WERI-Rb-1 (cell line): ENCODE measurements around the gene TUBA4B.

Experiments used
- DNase-seq: peaks from one replicate; pipeline ENCODE4 v3.0.0-alpha.2; 2020
- H3K27ac ChIP-seq: fragments of 250-450 bp; sonication (Bioruptor Pico); 2 replicates; pipeline ENCODE4 v1.5.1; 2020; ENCODE audit warnings: mild to moderate bottlenecking, moderate library complexity
- H3K27me3 ChIP-seq: fragments of 250-450 bp; sonication (Bioruptor Pico); 2 replicates; pipeline ENCODE4 v1.5.1; 2021; ENCODE audit warnings: mild to moderate bottlenecking, low read depth, moderate library complexity; ENCODE audit not compliant: insufficient read depth, severe bottlenecking
- H3K36me3 ChIP-seq: fragments of 250-450 bp; sonication (Bioruptor Pico); 2 replicates; pipeline ENCODE4 v1.5.1; 2020; ENCODE audit warnings: mild to moderate bottlenecking, moderate library complexity
- H3K4me3 ChIP-seq: 2 replicates; pipeline ENCODE4 v1.5.1; 2011; ENCODE audit warnings: low read depth, mild to moderate bottlenecking, control low read depth, low read length
- H3K9me3 ChIP-seq: fragments of 250-450 bp; sonication (Bioruptor Pico); 2 replicates; pipeline ENCODE4 v1.5.1; 2021; ENCODE audit warnings: mild to moderate bottlenecking, moderate library complexity; ENCODE audit not compliant: severe bottlenecking
- TF ChIP-seq, protein P1 (sequence below): IDR thresholded peaks from 2 replicates; pipeline ENCODE4 v1.5.1; 2011; ENCODE audit warnings: low read depth, mild to moderate bottlenecking, control low read depth, inconsistent platforms, low read length

TUBA4B gene

DNA sequence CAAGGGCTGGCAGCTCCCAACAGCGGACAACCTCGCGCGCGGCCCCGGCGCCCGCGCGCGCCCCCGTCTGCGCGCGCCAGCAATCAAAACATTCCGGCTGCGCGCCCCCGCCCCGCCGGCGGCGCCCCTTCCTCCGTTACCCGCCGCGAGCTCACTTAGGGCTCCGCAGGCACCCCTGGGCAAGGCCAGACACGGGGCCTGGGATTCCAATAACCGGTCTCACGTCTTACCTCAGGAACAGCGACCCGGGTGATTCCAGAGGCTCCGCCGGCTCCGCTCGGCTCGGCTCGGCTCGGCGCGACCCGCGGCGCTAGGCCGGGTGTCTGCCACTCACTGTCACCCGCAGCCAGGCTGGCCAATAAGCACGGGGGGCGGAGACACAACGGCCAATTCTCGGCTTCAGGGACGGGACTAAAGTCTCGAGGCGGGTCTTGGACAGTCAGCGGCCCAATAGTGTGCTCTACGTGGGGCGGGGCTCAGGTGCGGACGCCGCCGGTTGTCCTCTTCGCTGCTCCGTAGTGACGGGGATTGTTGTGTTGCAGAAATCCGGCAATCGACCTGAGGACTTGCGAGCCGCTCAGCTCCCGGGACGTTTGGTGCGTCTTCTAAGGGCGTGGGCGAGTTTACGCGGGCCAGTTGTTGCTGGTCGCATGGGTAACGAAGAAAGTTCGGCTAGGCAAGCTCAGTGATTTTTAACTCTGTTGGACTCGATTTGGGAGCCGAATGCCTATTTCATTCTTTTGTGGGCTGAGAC, 23.6 kb upstream of the TUBA4B start, which contains the start of the genes ANKZF1 and ATG9A:
Gene ANKZF1, plus strand, starts transcription at position 502 of the 754 bp plus-strand sequence. CDS start 452 bp downstream, outside the sequence.
Gene ATG9A, minus strand, starts transcription at position 332 of the 754 bp plus-strand sequence. CDS start 1,612 bp downstream, outside the sequence.
- DNase-seq = peak; percentile 99
- Histone ChIP-seq H3K27ac (peak within 1 kb of the TSS; percentile 95), H3K27me3 (no peaks in the 10 kb centered on the region), H3K36me3 (peaks cover 72% of the 10 kb centered on the region), H3K4me3 (peak within 1 kb of the TSS; percentile 88), H3K9me3 (no peaks in the 10 kb centered on the region)
- TF ChIP-seq, protein P1, sequence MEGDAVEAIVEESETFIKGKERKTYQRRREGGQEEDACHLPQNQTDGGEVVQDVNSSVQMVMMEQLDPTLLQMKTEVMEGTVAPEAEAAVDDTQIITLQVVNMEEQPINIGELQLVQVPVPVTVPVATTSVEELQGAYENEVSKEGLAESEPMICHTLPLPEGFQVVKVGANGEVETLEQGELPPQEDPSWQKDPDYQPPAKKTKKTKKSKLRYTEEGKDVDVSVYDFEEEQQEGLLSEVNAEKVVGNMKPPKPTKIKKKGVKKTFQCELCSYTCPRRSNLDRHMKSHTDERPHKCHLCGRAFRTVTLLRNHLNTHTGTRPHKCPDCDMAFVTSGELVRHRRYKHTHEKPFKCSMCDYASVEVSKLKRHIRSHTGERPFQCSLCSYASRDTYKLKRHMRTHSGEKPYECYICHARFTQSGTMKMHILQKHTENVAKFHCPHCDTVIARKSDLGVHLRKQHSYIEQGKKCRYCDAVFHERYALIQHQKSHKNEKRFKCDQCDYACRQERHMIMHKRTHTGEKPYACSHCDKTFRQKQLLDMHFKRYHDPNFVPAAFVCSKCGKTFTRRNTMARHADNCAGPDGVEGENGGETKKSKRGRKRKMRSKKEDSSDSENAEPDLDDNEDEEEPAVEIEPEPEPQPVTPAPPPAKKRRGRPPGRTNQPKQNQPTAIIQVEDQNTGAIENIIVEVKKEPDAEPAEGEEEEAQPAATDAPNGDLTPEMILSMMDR = no peak

DNA sequence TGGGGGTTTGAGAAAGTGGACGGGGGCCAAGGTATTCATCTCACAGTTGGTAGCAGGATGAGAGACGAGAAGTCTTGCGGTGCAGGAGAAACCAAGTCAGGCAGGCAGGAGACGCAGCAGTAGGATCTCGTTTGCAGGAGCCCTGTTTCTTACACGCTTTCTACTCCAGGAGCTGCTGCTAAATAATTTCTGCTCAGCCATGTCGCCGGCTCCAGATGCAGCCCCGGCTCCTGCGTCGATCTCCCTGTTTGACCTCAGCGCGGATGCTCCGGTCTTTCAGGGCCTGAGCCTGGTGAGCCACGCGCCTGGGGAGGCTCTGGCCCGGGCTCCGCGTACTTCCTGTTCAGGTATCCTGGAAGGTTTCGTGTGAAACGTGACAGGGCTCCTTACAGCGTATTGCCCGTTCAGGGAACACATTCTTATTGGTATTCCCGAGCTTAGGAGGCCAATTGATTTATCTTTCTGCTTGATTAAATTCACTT, 22.9 kb upstream of the TUBA4B start:
- Histone ChIP-seq H3K27ac (peak overlapping the region; percentile 95), H3K9me3 (no peaks in the 10 kb centered on the region), H3K27me3 (no peaks in the 10 kb centered on the region), H3K36me3 (peaks cover 72% of the 10 kb centered on the region), H3K4me3 (peak overlapping the region; percentile 88)
- peak; percentile 43 for DNase-seq
- TF ChIP-seq, protein P1 = no peak

DNA sequence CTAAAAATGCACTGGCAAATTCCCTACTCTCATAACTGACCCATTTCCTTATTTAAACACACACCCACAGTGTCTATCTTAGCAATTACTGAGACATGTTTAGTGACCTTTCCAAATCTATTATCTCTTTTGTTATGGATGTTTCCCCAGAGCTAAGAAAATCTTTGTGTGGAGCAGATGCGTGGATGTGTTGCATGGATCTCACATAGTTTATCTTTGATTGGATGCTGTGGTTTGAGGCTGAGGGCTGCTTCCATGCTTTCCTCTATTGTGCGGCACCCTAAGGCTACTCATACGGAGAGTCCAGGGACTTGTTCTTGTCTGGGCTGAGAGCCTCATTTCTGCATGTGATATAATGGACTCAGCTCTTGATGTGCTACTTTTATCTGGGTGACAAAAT, 18.7 kb upstream of the TUBA4B start:
- DNase-seq = no peak
- Histone ChIP-seq H3K9me3 (no peaks in the 10 kb centered on the region), H3K27ac (no peak overlapping the region), H3K36me3 (peaks cover 68% of the 10 kb centered on the region), H3K27me3 (no peaks in the 10 kb centered on the region), H3K4me3 (no peak overlapping the region)
- TF ChIP-seq, protein P1 = no peak

DNA sequence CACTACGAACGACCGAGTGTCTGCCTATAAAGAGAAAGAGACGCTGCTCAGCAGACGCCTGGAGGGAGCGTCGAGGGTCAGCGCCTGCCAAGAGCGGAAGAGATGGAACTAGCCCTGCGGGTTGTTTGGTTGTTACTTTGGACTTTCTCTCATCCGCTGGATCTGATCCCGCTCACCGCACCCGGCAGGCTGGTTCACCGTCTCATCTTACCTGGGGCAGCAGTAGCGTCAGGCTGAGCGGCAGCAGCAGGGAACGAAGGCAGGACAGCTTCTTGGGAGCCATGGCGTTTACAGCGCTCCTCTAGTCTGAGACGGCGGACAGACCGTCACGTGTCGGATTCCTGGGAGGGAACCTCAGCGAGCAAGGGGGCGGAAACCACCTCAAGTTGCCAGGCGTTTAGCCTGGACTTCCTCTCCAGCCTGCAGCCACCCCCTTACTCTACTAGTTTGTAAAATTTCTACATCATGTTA, 9.7 kb upstream of the TUBA4B start:
- DNase-seq = no peak
- Histone ChIP-seq H3K9me3 (no peaks in the 10 kb centered on the region), H3K4me3 (no peak overlapping the region), H3K36me3 (peaks cover 16% of the 10 kb centered on the region), H3K27me3 (no peaks in the 10 kb centered on the region), H3K27ac (no peak overlapping the region)
- TF ChIP-seq, protein P1 = no peak

DNA sequence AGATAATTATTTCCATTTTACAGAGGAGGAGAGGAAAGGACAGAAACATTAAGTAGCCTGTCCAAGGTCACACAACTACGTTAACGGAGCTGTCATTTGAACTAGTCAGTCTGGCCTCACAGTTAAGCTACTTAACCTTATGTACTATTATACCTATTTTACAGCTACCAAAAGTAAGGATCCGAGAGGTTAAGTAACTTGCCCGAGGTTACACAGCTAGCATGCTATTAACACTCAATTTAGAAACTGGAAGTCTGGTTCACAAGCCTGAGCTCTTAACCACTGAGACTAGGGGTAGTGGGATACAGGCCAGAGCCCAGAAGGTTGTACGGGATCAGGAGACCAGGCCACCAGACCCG, 8.3 kb upstream of the TUBA4B start:
- peak overlapping the region; percentile 89 for H3K27ac ChIP-seq
- H3K27me3 ChIP-seq = no peaks in the 10 kb centered on the region
- peaks cover 29% of the 10 kb centered on the region for H3K36me3 ChIP-seq
- TF ChIP-seq, protein P1 = no peak
- no peaks in the 10 kb centered on the region for H3K9me3 ChIP-seq
- peak overlapping the region; percentile 96 for H3K4me3 ChIP-seq
- DNase-seq = no peak
